Cardiac muscle cell (in vitro differentiated cells and primary cell): ENCODE measurements around the gene ZNF107. TPM values are rescaled to one million over a fixed set of nuclear protein-coding genes. Genes with fewer than 3 reads are reported as not detected.
"Not testable (repeated sequence)": the region's sequence is repeated elsewhere in the genome, so short reads cannot be mapped to it uniquely, and the experiment has no call there.

ENCODE experiments used
- DNase-seq, 2 donors: peaks; one replicate each; pipeline versions ENCODE4 v3.0.0 to v3.0.0-alpha.2; 2010 to 2017; ENCODE audit warnings: low read depth in 1 of 2, low spot score in 1 of 2
- H3K27ac ChIP-seq: fragments of 200-600 bp; sonication (generic); 2 replicates; pipeline ENCODE4 v1.5.1; 2016
- H3K27me3 ChIP-seq: fragments of 200-600 bp; sonication (generic); 2 replicates; pipeline ENCODE4 v1.6.0; 2016; ENCODE audit warnings: control low read depth
- H3K36me3 ChIP-seq: fragments of 200-600 bp; sonication (generic); 2 replicates; pipeline ENCODE4 v1.5.1; 2016; ENCODE audit warnings: control low read depth
- H3K4me1 ChIP-seq: fragments of 200-600 bp; sonication (generic); 2 replicates; pipeline ENCODE4 v1.8.1; 2017; ENCODE audit warnings: low read depth, mild to moderate bottlenecking, mixed run types
- H3K4me3 ChIP-seq: fragments of 200-600 bp; sonication (generic); 2 replicates; pipeline ENCODE4 v1.5.1; 2016; ENCODE audit warnings: mild to moderate bottlenecking
- H3K9me3 ChIP-seq: fragments of 200-600 bp; sonication (generic); 2 replicates; pipeline ENCODE4 v1.5.1; 2017; ENCODE audit warnings: low read depth, mild to moderate bottlenecking, control low read depth
- polyA plus RNA-seq: library from polyadenylated mRNA; unstranded; fragments of >200 nt; fragmentation: Nextera tagmentation; extraction: Ambion mirVana; gene quantifications from 2 replicates; pipeline ENCODE4 v1.2.1, GENCODE V29; 2016
- total RNA-seq: library from RNA; depleted of rRNA; stranded (reverse); fragments of >200 nt; gene quantifications from 2 replicates; pipeline ENCODE4 v1.2.3, GENCODE V29; 2016
- TF ChIP-seq, protein P1 (sequence below): IDR thresholded peaks from 2 replicates; pipeline ENCODE4 v1.5.1; 2012; ENCODE audit warnings: low read depth, mild to moderate bottlenecking, low read length

The ZNF107 gene
- total and polyA plus RNA-seq, 2 experiments from 2014 or later, result 2.1 to 2.4 TPM

DNA sequence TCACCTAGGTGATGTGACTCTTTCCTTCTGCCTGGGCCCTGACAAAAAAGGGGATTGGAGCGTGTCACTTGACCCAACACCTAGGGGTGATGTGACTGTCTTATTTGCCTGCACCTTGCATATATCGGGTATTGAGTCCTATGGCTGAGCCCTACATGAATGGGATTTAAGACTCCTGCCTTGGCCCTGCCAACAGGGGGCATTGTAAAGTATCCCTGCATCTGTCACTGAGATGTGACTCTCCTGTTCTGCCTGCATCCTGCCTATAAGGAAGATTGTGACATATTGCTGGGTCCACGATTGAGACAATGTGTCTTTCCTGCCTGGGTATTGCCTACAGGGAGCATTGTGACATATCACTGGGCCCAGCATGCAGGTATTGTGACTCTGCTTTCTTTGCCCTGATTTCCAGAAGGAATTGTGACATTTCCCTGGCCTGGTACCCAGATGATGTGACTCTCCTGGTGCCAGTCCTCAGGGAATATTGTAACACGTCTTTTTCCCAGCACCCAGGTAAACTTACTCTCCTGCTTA, 14.2 kb upstream of the ZNF107 start:
- Histone ChIP-seq H3K27me3 (no peaks in the 10 kb centered on the region), H3K4me3 (no peak overlapping the region), H3K9me3 (no peaks in the 10 kb centered on the region), H3K4me1 (no peaks in the 10 kb centered on the region), H3K27ac (no peak overlapping the region), H3K36me3 (no peaks in the 10 kb centered on the region)
- DNase-seq, result no peak
- TF ChIP-seq, protein P1, sequence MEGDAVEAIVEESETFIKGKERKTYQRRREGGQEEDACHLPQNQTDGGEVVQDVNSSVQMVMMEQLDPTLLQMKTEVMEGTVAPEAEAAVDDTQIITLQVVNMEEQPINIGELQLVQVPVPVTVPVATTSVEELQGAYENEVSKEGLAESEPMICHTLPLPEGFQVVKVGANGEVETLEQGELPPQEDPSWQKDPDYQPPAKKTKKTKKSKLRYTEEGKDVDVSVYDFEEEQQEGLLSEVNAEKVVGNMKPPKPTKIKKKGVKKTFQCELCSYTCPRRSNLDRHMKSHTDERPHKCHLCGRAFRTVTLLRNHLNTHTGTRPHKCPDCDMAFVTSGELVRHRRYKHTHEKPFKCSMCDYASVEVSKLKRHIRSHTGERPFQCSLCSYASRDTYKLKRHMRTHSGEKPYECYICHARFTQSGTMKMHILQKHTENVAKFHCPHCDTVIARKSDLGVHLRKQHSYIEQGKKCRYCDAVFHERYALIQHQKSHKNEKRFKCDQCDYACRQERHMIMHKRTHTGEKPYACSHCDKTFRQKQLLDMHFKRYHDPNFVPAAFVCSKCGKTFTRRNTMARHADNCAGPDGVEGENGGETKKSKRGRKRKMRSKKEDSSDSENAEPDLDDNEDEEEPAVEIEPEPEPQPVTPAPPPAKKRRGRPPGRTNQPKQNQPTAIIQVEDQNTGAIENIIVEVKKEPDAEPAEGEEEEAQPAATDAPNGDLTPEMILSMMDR, result no peak

DNA sequence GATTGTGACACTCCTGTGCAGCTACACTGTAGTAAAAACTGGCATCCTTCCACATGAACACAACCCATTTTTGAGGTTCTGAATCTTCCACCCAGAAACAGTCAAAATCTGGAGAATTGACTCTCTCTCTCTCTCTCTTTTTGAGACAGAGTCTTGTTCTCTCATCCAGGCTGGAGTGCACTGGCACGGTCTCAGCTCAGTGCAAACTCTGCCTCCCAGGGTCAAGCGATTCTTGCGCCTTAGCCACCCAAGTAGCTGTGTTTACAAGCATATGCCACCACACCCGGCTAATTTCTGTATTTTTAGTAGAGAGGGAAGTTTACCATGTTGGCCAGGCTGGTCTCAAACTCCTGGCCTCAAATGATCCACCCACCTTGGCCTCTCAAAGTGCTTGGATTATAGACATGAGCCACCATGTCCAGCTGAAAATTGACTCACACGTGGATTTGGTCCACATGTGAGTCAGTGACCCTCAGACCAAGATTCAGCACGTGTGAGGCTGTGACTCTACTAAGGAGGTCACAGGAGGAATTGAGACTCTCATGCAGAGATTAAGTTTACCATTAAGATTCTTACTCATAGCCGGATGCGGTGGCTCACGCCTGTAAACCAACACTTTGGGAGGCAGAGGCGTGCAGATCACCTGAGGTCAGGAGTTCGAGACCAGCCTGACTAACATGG, 12.1 kb upstream of the ZNF107 start:
- H3K4me3 ChIP-seq, result no peak overlapping the region
- no peaks in the 10 kb centered on the region for H3K9me3 ChIP-seq
- H3K4me1 ChIP-seq, result no peaks in the 10 kb centered on the region
- TF ChIP-seq, protein P1, result no peak
- no peak for DNase-seq
- H3K27ac ChIP-seq, result no peak overlapping the region
- no peaks in the 10 kb centered on the region for H3K36me3 ChIP-seq
- H3K27me3 ChIP-seq, result no peaks in the 10 kb centered on the region

DNA sequence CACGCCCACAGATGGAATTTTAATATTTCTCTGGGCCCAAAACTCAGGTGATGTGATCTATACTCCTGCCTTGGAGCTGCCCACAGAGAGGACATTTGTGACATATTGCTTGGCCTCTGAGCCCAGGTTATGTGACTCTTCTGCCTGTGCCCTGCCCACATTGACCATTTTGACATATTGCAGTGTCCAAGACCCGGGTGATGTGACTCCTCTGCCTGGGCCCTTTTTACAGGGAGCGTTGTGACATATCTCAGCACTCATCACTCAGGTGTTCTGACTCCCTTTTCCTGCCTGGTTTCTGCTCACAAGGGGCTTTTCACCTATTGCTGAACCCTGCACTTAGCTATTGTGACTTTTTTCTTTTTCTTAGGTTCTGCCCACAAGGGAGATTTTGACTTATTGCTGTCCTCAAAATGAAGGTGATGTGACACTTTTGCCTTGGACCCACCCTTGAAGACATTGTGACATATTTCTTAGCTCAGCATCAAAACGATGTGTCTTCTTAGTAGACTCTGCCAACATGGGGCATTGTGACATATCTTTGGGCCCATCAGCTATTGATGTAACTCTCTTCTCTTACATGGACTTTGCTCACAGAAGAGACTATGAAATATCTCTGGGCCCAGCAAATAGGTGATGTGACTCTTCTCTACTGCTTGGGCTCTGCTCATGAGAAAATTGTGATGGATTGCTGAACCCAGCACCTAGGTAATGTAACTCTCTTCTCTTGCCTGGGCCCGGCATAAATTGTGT, 11.0 kb upstream of the ZNF107 start:
- no peak for DNase-seq
- H3K9me3 ChIP-seq, result no peaks in the 10 kb centered on the region
- no peak overlapping the region for H3K27ac ChIP-seq
- H3K36me3 ChIP-seq, result no peaks in the 10 kb centered on the region
- H3K27me3 ChIP-seq, result no peaks in the 10 kb centered on the region
- no peak overlapping the region for H3K4me3 ChIP-seq
- TF ChIP-seq, protein P1, result no peak
- H3K4me1 ChIP-seq, result no peaks in the 10 kb centered on the region

DNA sequence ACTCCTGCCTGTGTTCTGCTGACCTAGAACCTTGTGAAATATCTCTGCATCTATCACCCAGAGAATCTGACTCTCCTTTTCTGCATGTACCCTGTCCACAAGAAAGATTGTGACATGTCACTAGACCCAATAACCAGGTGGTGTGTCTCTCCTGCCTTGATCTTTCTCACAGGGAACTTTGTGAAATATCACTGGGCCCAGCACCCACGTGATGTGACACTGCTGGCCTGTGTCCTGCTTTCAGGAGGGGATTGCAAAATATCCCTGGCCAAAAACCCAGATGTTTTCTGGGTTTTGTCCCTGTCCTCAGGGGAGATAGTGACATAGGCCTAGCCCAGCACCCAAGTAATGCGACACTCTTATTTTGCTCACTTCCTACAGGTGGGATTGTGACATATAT, 10.1 kb upstream of the ZNF107 start:
- Histone ChIP-seq H3K27me3 (no peaks in the 10 kb centered on the region), H3K9me3 (no peaks in the 10 kb centered on the region), H3K36me3 (no peaks in the 10 kb centered on the region), H3K27ac (no peak overlapping the region), H3K4me1 (no peaks in the 10 kb centered on the region), H3K4me3 (no peak overlapping the region)
- no peak for DNase-seq
- TF ChIP-seq, protein P1, result no peak

DNA sequence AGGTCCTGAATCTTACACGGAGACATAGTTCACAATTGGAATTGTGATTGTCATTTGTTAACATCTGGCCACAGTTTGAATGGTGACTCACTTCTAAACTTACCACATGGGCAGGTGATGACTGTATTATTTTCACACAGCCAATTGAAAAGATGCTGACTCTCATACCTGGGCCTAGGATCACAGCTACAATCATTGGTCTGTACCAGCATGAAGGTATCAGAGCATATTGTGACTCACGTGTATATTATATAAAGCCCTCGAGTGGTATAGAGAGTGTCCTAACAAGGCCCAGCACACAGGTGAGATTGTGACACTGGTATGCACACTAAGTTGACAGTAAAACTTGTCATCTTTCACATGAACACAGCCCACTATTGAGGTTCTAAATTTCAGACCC, 9.4 kb upstream of the ZNF107 start:
- Histone ChIP-seq H3K9me3 (no peaks in the 10 kb centered on the region), H3K27me3 (no peaks in the 10 kb centered on the region), H3K36me3 (no peaks in the 10 kb centered on the region), H3K4me1 (no peaks in the 10 kb centered on the region), H3K4me3 (no peak overlapping the region), H3K27ac (no peak overlapping the region)
- TF ChIP-seq, protein P1, result no peak
- no peak for DNase-seq

DNA sequence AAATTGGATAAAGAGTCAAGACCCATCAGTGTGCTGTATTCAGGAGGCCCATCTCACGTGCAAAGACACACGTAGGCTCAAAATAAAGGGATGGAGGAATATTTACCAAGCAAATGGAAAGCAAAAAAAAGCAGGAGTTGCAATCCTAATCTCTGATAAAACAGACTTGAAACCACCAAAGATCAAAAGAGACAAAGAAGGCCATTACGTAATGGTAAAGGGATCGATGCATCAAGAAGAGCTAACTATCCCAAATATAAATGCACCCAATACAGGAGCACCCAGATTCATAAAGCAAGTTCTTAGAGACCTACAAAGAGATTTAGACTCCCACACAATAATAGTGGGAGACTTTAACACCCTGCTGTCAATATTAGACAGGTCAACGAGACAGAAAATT, 3.8 kb upstream of the ZNF107 start:
- not testable (repeated sequence) for H3K27me3 ChIP-seq, H3K36me3 ChIP-seq, H3K27ac ChIP-seq, H3K4me1 ChIP-seq, H3K9me3 ChIP-seq, DNase-seq, H3K4me3 ChIP-seq
